WTC11 (cell line): ENCODE results near the gene TATDN2.
"Not testable (repeated sequence)": the region's sequence is repeated elsewhere in the genome, so short reads cannot be mapped to it uniquely, and the experiment has no call there.

ENCODE experiments used
- CREM ChIP-seq: sonication (generic); formaldehyde crosslinking; IDR thresholded peaks from 2 replicates; pipeline ENCODE4 v1.8.1; 2022; ENCODE audit warnings: mild to moderate bottlenecking, missing genetic modification reagents, moderate library complexity
- CTCF ChIP-seq: fragments of 200-600 bp; IDR thresholded peaks from 2 replicates; pipeline ENCODE4 v1.8.0; 2022; ENCODE audit warnings: antibody characterized with exemption
- PREB ChIP-seq: sonication (generic); formaldehyde crosslinking; IDR thresholded peaks from 2 replicates; pipeline ENCODE4 v1.8.1; 2022; ENCODE audit warnings: mild to moderate bottlenecking, missing genetic modification reagents, moderate library complexity, borderline replicate concordance

GRCh38 chr3:10298064-10298463 lies 49.8 kb downstream of the TATDN2 start:
- not testable (repeated sequence) for TF ChIP-seq CTCF; PREB (CRISPR knock-in tag); CREM
